HEK293T (cell line): ENCODE data around the gene CPT1B.

Experiments used
- CTCF ChIA-PET: fragments of 350-600 bp; formaldehyde crosslinking; extraction: SDS; loops from one replicate; lab custom pipeline; 2021; ENCODE audit warnings: antibody characterized with exemption, inconsistent platforms; lab: Yijun Ruan, JAX
- POLR2A ChIA-PET: fragments of 350-600 bp; formaldehyde crosslinking; extraction: SDS; loops from one replicate; lab custom pipeline; 2020; ENCODE audit warnings: antibody characterized with exemption, inconsistent platforms; lab: Yijun Ruan, JAX
- DNase-seq: peaks from one replicate; pipeline ENCODE4 v3.0.0; 2012; ENCODE audit warnings: mixed read lengths; ENCODE audit errors: extremely low spot score
- ARNT ChIP-seq: fragments of 450-650 bp; IDR thresholded peaks from 2 replicates; pipeline ENCODE4 v1.6.1; 2017; ENCODE audit warnings: mild to moderate bottlenecking
- BHLHE40 ChIP-seq: fragments of 450-650 bp; IDR thresholded peaks from 2 replicates; pipeline ENCODE4 v1.6.1; 2016; ENCODE audit warnings: mild to moderate bottlenecking, moderate library complexity, borderline replicate concordance
- CTBP1 ChIP-seq: fragments of 450-650 bp; IDR thresholded peaks from 2 replicates; pipeline ENCODE4 v1.6.1; 2016; ENCODE audit warnings: borderline replicate concordance
- ELF4 ChIP-seq: fragments of 450-650 bp; IDR thresholded peaks from 2 replicates; pipeline ENCODE4 v1.6.1; 2017; ENCODE audit warnings: antibody characterized with exemption
- FOXA1 ChIP-seq: fragments of 450-650 bp; IDR thresholded peaks from 2 replicates; pipeline ENCODE4 v1.6.1; 2016; ENCODE audit warnings: mild to moderate bottlenecking
- FOXK2 ChIP-seq: fragments of 450-650 bp; IDR thresholded peaks from 2 replicates; pipeline ENCODE4 v1.6.1; 2016; ENCODE audit warnings: mild to moderate bottlenecking
- FOXM1 ChIP-seq: fragments of 450-650 bp; IDR thresholded peaks from 2 replicates; pipeline ENCODE4 v1.6.1; 2017; ENCODE audit warnings: mild to moderate bottlenecking, borderline replicate concordance
- HDGF ChIP-seq: fragments of 450-650 bp; IDR thresholded peaks from 2 replicates; pipeline ENCODE4 v1.6.1; 2017; ENCODE audit warnings: antibody characterized with exemption, borderline replicate concordance
- L3MBTL2 ChIP-seq: fragments of 450-650 bp; conservative IDR thresholded peaks from 2 replicates; pipeline ENCODE4 v1.6.1; 2016; ENCODE audit warnings: mild to moderate bottlenecking
- LEF1 ChIP-seq: fragments of 450-650 bp; IDR thresholded peaks from 2 replicates; pipeline ENCODE4 v1.6.1; 2017; ENCODE audit warnings: mild to moderate bottlenecking, borderline replicate concordance
- NFRKB ChIP-seq: fragments of 450-650 bp; IDR thresholded peaks from 2 replicates; pipeline ENCODE4 v1.6.1; 2016; ENCODE audit warnings: mild to moderate bottlenecking, moderate library complexity
- PKNOX1 ChIP-seq: fragments of 450-650 bp; IDR thresholded peaks from 2 replicates; pipeline ENCODE4 v1.6.1; 2016
- SP1 ChIP-seq: fragments of 450-650 bp; IDR thresholded peaks from 2 replicates; pipeline ENCODE4 v1.6.1; 2017
- SUZ12 ChIP-seq: fragments of 450-650 bp; IDR thresholded peaks from 2 replicates; pipeline ENCODE4 v1.6.1; 2016; ENCODE audit warnings: mild to moderate bottlenecking
- TARDBP ChIP-seq: fragments of 450-650 bp; IDR thresholded peaks from 2 replicates; pipeline ENCODE4 v1.6.1; 2016
- ZNF384 ChIP-seq: fragments of 450-650 bp; IDR thresholded peaks from 2 replicates; pipeline ENCODE4 v1.6.1; 2016

Gene CPT1B

GRCh38 chr22:50601669-50602337 is 23.6 kb upstream of the CPT1B start:
- TF ChIP-seq SUZ12 (no peak), BHLHE40 (no peak), LEF1 (no peak), CTBP1 (no peak)
- POLR2A ChIA-PET = interaction anchor here (0.7 to 1.6 kb wide), 8 partner anchors 8 to 94 kb away, joined by 3 to 8 read pairs (median 4); partner anchors contain the start of genes CHKB, CPT1B, LMF2 and SCO2
- CTCF ChIA-PET = no interaction called here
- DNase-seq = no peak

DNA sequence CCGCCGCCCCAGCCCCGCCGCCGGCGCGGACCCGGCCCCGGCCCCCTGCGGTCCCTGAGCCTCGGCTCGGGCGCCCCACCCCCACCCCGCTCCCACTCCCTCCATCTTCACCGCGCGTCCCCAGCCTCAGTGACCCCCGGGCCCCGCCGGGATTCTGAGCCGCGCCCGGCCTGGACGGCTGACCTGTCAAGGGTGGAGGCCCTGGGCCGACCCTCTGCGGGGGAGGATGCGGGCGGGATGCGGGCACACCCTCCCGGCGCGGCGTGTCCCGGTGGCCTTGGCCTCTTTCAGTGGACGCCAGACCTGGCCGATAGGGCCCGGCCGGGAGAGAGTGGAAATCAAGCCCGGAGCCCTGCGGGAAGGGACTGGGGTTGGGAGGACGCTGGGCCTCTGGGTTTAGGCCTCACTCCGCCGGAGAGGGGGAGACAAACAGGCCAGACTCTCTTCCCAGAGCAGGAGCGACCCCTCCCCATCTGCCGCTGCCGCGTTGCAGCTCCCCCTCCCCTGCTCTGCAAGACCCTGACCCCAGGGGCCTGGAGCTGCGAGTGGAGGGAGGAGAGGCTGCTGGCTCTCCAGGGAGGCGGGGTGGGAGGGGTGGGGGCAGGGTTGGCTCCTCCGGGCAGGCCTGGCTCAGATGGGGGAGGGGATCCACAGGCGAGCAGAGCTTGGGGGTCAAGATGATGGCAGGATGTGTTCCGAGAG is 22.9 kb upstream of the CPT1B start:
- POLR2A ChIA-PET = interaction anchor here (0.7 to 1.6 kb wide), 8 partner anchors 8 to 93 kb away, joined by 3 to 8 read pairs (median 4); partner anchors contain the start of genes CHKB, CPT1B, LMF2 and SCO2
- CTCF ChIA-PET = no interaction called here
- peak; percentile 32 for DNase-seq
- TF ChIP-seq SUZ12 = no peak
- TF ChIP-seq HDGF = no peak
- TF ChIP-seq FOXM1 = no peak
- TF ChIP-seq L3MBTL2 = no peak
- no peak for TF ChIP-seq ELF4
- no peak for TF ChIP-seq ZNF384
- TF ChIP-seq ARNT = no peak
- TF ChIP-seq FOXA1 = no peak
- no peak for TF ChIP-seq SP1
- TF ChIP-seq LEF1 = no peak
- TF ChIP-seq PKNOX1 = no peak
- no peak for TF ChIP-seq TARDBP
- no peak for TF ChIP-seq NFRKB
- TF ChIP-seq FOXK2 = no peak
- TF ChIP-seq CTBP1 = no peak
- no peak for TF ChIP-seq BHLHE40

GRCh38 chr22:50600538-50600937 is 22.3 kb upstream of the CPT1B start, which contains the start of gene MAPK8IP2:
Gene MAPK8IP2, plus strand, starts transcription at chr22:50600793. Its CDS starts 26 bp downstream, at chr22:50600819.
- ChIA-PET CTCF (no interaction called here), POLR2A (interaction anchor here (1.0 to 1.5 kb wide), 3 partner anchors 18 to 93 kb away, joined by 3 to 4 read pairs (median 3); partner anchors contain the start of genes CHKB, LMF2, NCAPH2 and SCO2)
- peak; percentile 70 for DNase-seq
- TF ChIP-seq LEF1 = no peak
- no peak for TF ChIP-seq TARDBP
- TF ChIP-seq HDGF = no peak
- no peak for TF ChIP-seq NFRKB
- TF ChIP-seq ZNF384 = no peak
- no peak for TF ChIP-seq ELF4
- no peak for TF ChIP-seq PKNOX1
- TF ChIP-seq FOXA1 = no peak
- TF ChIP-seq SP1 = no peak
- TF ChIP-seq L3MBTL2 = no peak
- no peak for TF ChIP-seq ARNT
- TF ChIP-seq SUZ12 = no peak
- no peak for TF ChIP-seq FOXM1

DNA sequence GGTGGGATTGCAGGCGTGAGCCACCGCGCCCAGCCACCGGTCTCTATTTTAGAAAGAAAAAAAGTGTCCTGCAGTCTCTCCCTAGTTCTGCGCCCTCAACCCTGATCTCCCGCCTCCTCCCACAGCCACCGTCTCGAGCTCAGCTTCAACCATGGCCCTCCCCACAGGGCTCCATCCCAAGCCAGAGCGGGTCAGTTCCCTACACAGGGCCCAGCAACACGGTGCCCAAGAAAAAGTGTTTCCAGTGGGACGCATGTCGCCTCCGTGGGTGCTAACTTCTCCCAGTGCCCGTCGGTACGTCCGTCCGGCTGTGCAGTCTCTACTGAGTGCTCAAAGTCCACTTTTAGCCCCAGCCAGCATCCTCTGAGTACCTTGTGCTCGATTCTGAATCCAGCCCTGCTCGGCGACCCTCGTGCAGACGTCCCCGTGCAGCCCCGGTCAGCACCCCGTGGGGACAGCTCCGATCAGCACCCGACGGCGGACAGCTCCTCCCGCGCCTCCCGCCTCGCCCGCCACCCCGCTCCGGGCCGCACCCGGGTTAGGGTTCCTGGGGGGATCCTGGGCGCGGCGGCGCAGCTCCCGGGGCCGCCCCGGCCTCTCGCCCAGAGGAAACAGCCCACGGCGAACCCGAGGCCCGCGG is 21.7 kb upstream of the CPT1B start:
- ChIA-PET CTCF (no interaction called here), POLR2A (interaction anchor here (1.0 to 1.5 kb wide), 3 partner anchors 17 to 92 kb away, joined by 3 to 4 read pairs (median 3); partner anchors contain the start of genes CHKB, LMF2, NCAPH2 and SCO2)
- TF ChIP-seq L3MBTL2 = 0 out of 2 replicates have a peak, but pooled peaks have one; percentile 27
- TF ChIP-seq NFRKB = no peak
- DNase-seq = peak; percentile 74

GRCh38 chr22:50597097-50597496 is 18.9 kb upstream of the CPT1B start:
- ChIA-PET POLR2A (no interaction called here), CTCF (no interaction called here)
- TF ChIP-seq TARDBP (no peak), LEF1 (no peak), ARNT (no peak), PKNOX1 (no peak), SUZ12 (no peak), ZNF384 (no peak), L3MBTL2 (no peak), CTBP1 (no peak), SP1 (no peak), NFRKB (no peak), FOXM1 (no peak), ELF4 (no peak), HDGF (no peak), FOXK2 (no peak), FOXA1 (no peak), BHLHE40 (no peak)
- DNase-seq = no peak
